ENCODE data around the gene HOXC9.
A peak's percentile ranks its signal among the peaks of the same experiment; 100 is the strongest.

HOXC9 gene

DNA sequence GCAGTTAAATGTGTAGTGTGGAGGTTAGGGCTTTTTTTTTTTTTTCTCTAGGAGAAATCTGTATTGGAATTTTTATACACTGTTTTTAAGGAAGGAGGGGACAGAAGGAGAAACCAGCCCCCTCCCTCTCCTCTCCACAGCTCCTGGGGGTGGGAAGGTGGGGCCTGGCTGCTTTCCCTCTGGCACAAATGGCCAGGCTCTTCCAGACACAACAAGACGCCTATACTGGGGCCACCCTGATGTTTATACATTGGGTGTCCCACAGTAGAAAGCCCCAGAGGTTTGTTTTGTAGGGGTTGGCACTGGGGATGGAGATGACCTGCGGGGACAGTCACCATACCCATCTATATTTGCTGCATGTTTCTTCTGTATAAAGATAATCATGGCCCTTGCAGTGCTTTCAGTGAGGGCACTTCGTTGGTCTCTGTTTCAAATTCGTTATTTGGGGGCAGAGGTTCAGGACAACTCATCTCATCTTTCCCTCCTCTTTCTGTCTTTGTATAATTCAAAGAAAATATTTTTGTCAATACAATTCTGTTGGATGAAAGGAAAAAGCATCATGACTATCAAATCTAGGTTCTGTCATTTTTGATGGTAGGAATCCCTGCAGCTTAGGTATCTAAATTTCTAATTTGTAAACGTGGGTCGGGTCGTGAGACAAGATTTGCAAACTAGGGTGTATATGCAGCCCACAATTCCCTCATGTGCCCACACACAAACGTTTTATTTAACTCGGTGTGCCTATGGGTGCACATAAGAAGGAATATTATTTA, 23.0 kb upstream of the HOXC9 start:
- DNase-seq: no peak

GRCh38 chr12:53977596-53978445, 22.1 kb upstream of the HOXC9 start:
- DNase-seq: no peak

DNA sequence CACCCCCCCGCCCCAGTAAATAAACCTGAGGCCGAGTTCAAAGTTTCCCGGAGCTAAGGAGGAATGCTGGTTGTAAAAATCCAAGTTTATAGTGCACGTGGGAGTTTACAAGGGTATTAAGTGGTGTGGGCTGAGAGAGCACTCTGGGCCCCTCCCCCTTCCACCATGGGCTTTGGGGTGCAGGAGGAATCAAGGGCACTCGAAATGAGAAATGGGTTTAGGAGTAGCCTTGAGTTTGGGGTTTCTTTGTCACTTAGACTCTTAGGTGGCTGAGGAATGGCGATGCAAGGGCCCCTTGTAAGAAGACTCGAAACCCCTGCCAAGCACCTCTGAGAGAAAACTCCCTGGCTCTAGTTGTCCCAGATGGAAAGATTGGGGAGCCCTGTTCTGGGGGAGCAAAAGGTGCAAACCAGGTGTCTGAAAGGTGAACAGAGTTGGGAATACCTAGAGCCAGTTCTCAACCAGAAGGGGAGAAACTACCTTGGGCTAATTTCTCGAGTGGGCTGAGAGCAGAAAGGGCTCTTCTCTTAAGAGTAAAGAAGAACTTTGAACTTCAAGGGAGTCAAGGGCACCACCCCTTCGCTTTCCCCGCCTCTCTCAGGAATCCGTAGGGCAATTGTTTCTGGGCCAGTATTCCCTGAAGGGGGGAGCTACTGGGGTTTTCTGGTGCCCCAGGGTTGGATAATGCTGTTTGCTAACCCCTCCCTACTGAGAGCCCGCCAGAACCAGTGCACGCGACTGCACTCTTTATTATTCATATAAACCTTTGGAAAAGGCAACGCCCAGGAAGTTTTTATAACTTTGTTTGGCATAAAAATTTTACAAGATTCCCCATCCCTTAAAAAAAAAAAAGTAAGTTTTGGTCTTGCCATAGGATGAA, 21.2 kb upstream of the HOXC9 start:
- DNase-seq: no peak

DNA sequence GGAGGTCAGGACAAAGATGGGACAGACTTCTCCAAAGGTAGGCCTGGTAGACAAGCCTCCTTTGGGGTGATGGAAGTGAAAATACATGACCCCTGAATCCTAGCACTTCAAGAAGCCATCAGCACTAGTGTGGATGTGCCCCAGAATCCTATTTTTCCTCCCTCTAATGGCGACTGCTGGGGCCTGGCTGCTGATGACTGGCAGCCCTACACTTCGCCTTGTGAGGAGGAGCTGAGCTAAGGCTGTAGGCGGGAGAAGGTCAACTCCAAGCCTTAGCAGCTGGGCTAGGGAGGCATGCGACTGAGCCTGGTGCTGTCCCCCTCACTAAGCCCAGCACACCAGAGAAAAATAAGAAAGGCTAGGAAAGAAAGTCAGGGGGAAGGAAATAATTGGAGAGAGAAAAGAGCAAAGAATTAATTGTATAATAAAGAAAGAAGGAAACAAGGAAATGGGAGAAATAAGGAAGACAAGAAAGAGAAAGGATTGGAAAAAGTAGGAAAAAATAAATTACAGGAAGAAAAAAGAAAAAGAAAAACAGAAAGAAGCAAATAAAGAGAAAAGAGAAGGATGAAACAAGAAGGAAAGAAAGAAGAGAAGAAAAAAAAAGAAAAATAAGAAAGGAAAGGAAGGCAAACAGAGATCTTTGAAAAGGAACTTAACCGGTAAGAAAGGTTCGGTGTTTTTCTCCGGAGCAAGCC, 19.7 kb upstream of the HOXC9 start:
- no peak for DNase-seq

- no peak for DNase-seq
Observed at GRCh38 chr12:53980802-53981496, 19.0 kb upstream of the HOXC9 start.

GRCh38 chr12:53981634-53982565, 18.1 kb upstream of the HOXC9 start:
- no peak for DNase-seq

- no peak for DNase-seq
Observed at GRCh38 chr12:53982648-53983567, 17.1 kb upstream of the HOXC9 start.

- no peak for DNase-seq
Observed at GRCh38 chr12:53983568-53983949, 16.4 kb upstream of the HOXC9 start.

GRCh38 chr12:53983950-53984572, 15.9 kb upstream of the HOXC9 start:
- DNase-seq: no peak

- peak; percentile 48 for DNase-seq
Observed at GRCh38 chr12:53984901-53985691, 14.9 kb upstream of the HOXC9 start, which contains the start of gene HOXC10. Gene HOXC10 (plus strand): TSS chr12:53985146. CDS start chr12:53985260, 114 bp downstream.

GRCh38 chr12:53985692-53985993, 14.3 kb upstream of the HOXC9 start:
- no peak for DNase-seq

- no peak for DNase-seq
Observed at GRCh38 chr12:53985994-53986685, 13.8 kb upstream of the HOXC9 start.

DNA sequence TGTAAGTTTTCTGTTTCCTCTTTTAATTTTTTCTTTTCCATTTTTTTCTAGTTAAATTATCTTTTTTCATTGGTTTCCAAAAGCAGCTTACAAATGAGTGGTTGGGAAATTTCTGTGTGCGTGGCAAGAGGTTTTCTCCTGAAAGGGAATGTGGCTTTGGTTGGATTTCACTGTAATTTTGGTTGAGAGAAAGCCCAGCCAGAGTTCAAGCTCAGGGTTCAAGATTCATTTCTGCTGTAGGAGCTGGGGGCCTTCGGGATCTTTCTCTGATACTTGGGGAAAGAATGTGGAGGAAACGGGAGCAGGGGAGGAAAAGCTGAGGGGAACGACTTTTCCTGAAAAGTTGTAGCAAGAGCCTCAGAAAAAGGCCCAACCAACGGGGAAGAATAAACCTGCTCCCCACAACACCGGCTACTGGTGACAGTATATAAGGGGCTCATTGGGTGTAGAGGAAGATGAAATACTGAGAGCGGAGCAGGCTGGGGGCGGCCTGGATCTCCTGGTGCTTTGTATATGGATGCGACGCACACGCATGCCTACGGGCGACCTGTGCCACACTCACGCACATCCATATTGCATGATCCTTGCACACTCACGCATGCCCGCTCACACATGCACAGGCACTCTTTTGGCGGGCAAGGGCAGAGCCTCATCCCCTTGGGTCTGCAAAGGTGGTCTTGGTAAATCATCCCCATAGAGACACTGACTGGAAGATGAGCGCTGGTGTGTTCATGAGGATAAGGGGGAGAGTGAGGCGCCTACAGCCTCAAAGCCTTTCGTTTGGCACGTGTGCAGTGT, 13.1 kb upstream of the HOXC9 start:
- no peak for DNase-seq

GRCh38 chr12:53987787-53988230, 12.2 kb upstream of the HOXC9 start:
- DNase-seq: no peak

GRCh38 chr12:53988541-53989226, 11.3 kb upstream of the HOXC9 start:
- no peak for DNase-seq
